Fibroblast of the aortic adventitia (primary cell): ENCODE data around the gene CAMTA2. TPM values are rescaled to one million over a fixed set of nuclear protein-coding genes. Genes with fewer than 3 reads are reported as not detected.
A peak's percentile ranks its signal among the peaks of the same experiment; 100 is the strongest.

Source experiments
- DNase-seq: peaks from one replicate; pipeline ENCODE4 v3.0.0-alpha.2; 2010; ENCODE audit warnings: low read depth
- H3K4me3 ChIP-seq: 2 replicates; pipeline ENCODE4 v1.5.1; 2011; ENCODE audit warnings: low read depth, mild to moderate bottlenecking, control low read depth, low read length, moderate library complexity
- CTCF ChIP-seq: IDR thresholded peaks from 2 replicates; pipeline ENCODE4 v1.5.1; 2011; ENCODE audit warnings: mild to moderate bottlenecking, low read length, control low read depth, inconsistent platforms; ENCODE audit not compliant: insufficient read depth
- total RNA-seq: library from RNA; depleted of rRNA; stranded (reverse); fragments of >200 nt; gene quantifications from 2 replicates; pipeline ENCODE4 v1.2.3, GENCODE V29; 2012; ENCODE audit warnings: low replicate concordance

Gene CAMTA2
- total RNA-seq, 1 donor: 21.1 TPM

GRCh38 chr17:4944554-4945175 lies 42.8 kb downstream of the CAMTA2 start:
- peak overlapping the region; percentile 1 for H3K4me3 ChIP-seq
- DNase-seq: no peak
- TF ChIP-seq CTCF: no peak

- DNase-seq: no peak
- no peak overlapping the region for H3K4me3 ChIP-seq
- no peak for TF ChIP-seq CTCF
These were observed 43.3 kb downstream of the CAMTA2 start for GRCh38 chr17:4944163-4944553.

- no peak for DNase-seq
- H3K4me3 ChIP-seq: no peak overlapping the region
- no peak for TF ChIP-seq CTCF
These were observed 44.5 kb downstream of the CAMTA2 start for GRCh38 chr17:4942760-4943508.

- TF ChIP-seq CTCF: no peak
- H3K4me3 ChIP-seq: peak overlapping the region; percentile 94
- DNase-seq: no peak
These were observed 46.2 kb downstream of the CAMTA2 start for GRCh38 chr17:4941319-4941610.

GRCh38 chr17:4940555-4941318 lies 46.7 kb downstream of the CAMTA2 start:
- TF ChIP-seq CTCF: no peak
- no peak for DNase-seq
- H3K4me3 ChIP-seq: peak overlapping the region; percentile 94

- TF ChIP-seq CTCF: no peak
- peak within 1 kb of the TSS; percentile 94 for H3K4me3 ChIP-seq
- DNase-seq: peak; percentile 100
These were observed 47.5 kb downstream of the CAMTA2 start, which contains the start of the genes RNF167 and SLC25A11 for GRCh38 chr17:4939796-4940554. RNF167 (plus strand) TSS chr17:4940268; CDS start chr17:4940910, 642 bp downstream. SLC25A11 (minus strand) TSS chr17:4940046; CDS start chr17:4939910, 136 bp downstream.
